GM12873 (cell line): ENCODE results near the gene PLEKHN1.

Experiments used
- TF ChIP-seq, protein P1 (sequence below): IDR thresholded peaks from 2 replicates; pipeline ENCODE4 v1.5.1; 2012; ENCODE audit warnings: low read depth, mild to moderate bottlenecking, moderate library complexity, low read length, control low read depth; ENCODE audit not compliant: insufficient read depth; ENCODE audit errors: missing control alignments

The PLEKHN1 gene

DNA sequence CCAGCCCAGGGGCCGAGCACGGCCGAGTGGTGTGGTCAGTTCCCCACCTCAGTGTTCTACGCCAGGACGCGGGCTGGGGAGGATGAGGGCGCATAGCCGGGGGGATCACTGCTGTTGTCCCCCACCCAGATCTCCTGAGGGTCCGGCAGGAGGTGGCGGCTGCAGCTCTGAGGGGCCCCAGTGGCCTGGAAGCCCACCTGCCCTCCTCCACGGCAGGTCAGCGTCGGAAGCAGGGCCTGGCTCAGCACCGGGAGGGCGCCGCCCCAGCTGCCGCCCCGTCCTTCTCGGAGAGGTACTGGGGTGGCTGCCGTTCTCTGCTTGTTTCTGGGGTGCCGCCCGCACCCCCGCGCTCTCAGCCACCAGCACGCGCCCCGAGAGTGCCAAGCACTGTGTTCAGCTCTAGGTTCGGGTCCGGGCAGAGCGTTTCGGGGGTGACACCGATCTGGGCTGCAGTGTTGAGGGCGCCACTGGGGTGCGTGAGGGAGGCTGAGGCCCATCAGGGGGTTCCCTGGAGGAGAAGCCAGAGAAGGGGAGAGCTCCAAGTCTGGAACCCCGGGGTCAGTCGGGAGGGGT is 25.2 kb upstream of the PLEKHN1 start:
- TF ChIP-seq, protein P1, sequence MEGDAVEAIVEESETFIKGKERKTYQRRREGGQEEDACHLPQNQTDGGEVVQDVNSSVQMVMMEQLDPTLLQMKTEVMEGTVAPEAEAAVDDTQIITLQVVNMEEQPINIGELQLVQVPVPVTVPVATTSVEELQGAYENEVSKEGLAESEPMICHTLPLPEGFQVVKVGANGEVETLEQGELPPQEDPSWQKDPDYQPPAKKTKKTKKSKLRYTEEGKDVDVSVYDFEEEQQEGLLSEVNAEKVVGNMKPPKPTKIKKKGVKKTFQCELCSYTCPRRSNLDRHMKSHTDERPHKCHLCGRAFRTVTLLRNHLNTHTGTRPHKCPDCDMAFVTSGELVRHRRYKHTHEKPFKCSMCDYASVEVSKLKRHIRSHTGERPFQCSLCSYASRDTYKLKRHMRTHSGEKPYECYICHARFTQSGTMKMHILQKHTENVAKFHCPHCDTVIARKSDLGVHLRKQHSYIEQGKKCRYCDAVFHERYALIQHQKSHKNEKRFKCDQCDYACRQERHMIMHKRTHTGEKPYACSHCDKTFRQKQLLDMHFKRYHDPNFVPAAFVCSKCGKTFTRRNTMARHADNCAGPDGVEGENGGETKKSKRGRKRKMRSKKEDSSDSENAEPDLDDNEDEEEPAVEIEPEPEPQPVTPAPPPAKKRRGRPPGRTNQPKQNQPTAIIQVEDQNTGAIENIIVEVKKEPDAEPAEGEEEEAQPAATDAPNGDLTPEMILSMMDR: no peak

DNA sequence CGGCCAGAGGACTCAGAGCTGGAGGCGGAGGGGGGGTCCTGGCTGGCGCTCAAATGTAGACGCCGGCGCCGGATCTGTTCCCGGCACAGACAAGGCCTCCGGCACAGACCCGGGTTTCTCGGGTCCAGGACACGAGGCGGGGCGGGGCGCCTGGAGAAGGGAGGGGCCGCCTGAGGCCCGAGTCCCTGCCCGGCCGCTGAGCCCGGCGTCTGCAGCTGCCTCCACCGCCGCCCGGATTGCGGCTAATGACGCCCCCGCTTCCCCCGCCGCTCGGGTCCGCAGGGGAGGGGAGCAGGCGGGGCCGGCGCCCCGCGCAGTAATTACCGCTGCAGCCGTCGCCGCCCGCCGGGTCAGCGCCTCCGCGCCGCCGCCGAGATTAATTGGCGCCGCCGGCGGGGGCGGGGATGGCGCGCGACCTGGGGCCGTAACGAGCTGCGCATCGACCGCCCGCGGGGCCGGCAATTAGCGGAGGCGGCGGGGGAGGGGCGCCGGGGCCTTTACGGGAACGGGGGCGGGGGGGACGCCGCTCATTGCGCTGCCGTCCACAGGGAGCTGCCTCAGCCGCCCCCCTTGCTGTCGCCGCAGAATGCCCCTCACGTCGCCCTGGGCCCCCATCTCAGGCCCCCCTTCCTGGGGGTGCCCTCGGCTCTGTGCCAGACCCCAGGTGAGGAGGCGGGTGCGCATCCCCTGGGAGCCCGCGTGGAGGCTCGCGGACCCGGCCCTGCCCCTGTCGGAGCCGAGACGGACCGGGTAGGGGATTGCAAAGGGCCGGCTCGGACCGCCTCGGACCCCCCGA is 24.5 kb upstream of the PLEKHN1 start:
- TF ChIP-seq, protein P1: no peak

DNA sequence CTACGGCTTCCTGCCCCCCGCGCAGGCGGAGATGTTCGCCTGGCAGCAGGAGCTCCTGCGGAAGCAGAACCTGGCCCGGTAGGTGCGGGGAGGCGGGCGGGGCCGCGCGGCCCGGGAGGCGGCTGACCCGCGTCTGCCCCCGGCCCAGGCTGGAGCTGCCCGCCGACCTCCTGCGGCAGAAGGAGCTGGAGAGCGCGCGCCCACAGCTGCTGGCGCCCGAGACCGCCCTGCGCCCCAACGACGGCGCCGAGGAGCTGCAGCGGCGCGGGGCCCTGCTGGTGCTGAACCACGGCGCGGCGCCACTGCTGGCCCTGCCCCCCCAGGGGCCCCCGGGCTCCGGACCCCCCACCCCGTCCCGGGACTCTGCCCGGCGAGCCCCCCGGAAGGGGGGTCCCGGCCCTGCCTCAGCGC is 23.9 kb upstream of the PLEKHN1 start:
- TF ChIP-seq, protein P1: no peak

DNA sequence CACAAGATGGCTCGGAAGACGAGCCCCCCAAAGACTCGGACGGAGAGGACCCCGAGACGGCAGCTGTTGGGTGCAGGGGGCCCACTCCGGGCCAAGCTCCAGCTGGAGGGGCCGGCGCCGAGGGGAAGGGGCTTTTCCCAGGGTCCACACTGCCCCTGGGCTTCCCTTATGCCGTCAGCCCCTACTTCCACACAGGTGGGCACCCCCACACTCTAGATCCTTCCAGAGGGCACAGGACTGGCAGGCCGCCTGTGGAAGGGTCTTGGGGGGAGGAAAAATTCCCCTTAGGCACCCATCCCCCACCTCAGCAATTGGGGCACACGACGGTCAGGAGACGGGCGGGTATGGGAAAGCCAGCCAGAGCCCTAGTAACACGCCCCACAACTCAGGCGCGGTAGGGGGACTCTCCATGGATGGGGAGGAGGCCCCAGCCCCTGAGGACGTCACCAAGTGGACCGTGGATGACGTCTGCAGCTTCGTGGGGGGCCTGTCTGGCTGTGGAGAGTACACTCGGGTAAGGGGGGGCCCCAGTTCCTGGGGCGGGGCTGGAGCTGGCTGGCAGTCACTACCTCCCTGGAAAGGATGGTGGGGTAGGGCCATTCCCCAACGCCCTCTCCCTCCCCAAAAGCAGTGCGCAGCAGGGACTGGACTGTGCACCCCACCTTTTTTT is 23.3 kb upstream of the PLEKHN1 start:
- TF ChIP-seq, protein P1: no peak

DNA sequence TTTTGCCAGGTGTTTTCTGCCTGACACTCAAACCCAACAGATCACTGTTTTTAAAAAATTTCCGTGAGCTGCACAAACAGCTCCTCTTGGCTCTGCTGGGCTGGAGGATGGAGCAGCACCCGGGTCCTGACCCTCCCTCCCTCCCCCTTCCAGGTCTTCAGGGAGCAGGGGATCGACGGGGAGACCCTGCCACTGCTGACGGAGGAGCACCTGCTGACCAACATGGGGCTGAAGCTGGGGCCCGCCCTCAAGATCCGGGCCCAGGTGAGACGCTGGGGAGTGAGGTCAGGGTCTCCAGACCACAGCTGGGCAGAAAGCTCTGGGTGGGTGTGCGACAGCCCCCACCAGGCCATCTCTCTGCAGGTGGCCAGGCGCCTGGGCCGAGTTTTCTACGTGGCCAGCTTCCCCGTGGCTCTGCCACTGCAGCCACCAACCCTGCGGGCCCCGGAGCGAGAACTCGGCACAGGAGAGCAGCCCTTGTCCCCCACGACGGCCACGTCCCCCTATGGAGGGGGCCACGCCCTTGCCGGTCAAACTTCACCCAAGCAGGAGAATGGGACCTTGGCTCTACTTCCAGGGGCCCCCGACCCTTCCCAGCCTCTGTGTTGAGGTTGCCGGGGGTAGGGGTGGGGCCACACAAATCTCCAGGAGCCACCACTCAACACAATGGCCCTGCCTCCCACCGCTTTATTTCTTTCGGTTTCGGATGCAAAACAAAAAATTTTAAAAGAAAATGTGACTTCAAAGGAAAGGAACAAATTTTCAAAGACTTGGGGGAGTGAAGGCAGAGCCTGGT is 22.5 kb upstream of the PLEKHN1 start:
- TF ChIP-seq, protein P1: no peak

DNA sequence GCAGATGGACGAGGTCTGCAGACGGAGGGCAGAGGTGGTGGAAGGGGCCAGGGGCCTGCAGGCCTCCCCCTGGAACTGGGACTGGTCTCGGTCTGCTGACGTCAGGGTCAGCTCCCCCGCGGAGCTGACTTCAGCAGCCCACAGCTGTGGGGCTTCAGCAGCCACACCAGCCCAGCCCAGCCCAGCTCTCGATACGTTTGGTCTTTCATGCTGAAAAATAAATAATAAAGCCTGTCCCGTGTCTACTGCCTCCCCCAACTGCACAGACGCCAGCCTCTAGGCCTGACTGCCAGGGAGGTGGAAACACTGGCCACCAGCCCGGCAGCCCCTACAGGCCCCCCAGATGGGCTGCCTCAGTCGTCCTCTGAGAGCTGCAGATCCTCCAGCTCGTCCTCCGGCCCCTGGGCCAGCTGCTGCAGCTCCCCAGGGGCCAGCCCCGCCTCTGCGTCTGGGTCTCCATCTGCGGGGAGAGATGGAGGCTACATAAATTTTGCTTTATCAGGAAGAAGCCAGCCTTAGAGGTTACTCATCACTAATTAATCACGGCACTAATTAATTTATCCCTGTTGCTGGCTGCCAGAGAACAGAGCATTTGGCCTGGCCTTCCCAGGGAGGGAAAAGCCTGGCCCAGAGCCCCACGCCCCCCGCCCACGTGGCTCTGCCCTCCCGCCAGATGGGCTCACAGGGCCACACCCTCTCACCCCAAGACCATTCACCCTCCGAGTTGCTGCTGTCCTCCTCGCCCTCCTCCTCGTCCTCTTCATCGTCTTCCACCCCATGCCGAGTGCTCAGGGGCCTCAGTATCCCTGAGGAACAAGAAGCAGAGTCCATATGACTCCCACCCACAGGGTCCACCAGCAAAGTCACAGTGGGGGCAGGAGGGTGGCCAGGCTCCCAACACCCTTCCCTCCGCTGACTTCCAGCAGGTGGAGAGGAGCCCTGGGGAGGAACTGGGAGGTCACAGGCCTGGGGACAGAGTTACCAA is 21.6 kb upstream of the PLEKHN1 start:
- TF ChIP-seq, protein P1: no peak
